Adrenal gland (tissue), 12 donors: Measurements from ENCODE around the gene CORO6. TPM values are rescaled to one million over a fixed set of nuclear protein-coding genes. Genes with fewer than 3 reads are reported as not detected.
A peak's percentile ranks its signal among the peaks of the same experiment; 100 is the strongest.

Experiments used
- DNase-seq, 7 donors: peaks; one replicate each; pipeline ENCODE4 v3.0.0-alpha.2; 2019 to 2020
- H3K27ac ChIP-seq, 5 donors: fragments of 200-600 bp; sonication (generic) in 4 of 5; 1 replicate in 3 of 5; 2 replicates in 2 of 5; pipeline versions ENCODE4 v1.5.1 to v1.8.0; 2016 to 2020; ENCODE audit warnings: mild to moderate bottlenecking in 1 of 5
- H3K27me3 ChIP-seq: fragments of 200-600 bp; 2 replicates; pipeline ENCODE4 v1.8.0; 2021
- H3K36me3 ChIP-seq, 2 donors: fragments of 200-600 bp; replicated peaks in 1 of 2; 1 replicate in 1 of 2; 2 replicates in 1 of 2; pipeline versions ENCODE4 v1.5.1 to v1.8.0; 2018 to 2022
- H3K4me1 ChIP-seq, 2 donors: fragments of 200-600 bp; replicated peaks in 1 of 2; 1 replicate in 1 of 2; 2 replicates in 1 of 2; pipeline versions ENCODE4 v1.5.1 to v1.8.0; 2018 to 2021
- H3K4me3 ChIP-seq, 4 donors: fragments of 200-600 bp; sonication (generic) in 3 of 4; one replicate each; pipeline ENCODE4 v1.5.1; 2016 to 2018
- H3K9me3 ChIP-seq, 3 donors: fragments of 200-600 bp; sonication (generic) in 1 of 3; replicated peaks in 1 of 3; 1 replicate in 2 of 3; 2 replicates in 1 of 3; pipeline versions ENCODE4 v1.5.1 to v1.8.0; 2016 to 2021
- CTCF ChIP-seq, 6 experiments: fragments of 450-650 bp in 4 of 6; fragments of 200-600 bp in 2 of 6; sonication (generic) in 1 of 6; IDR thresholded peaks; 1 replicate in 5 of 6; 2 replicates in 1 of 6; pipeline versions ENCODE4 v1.5.1 to v1.8.0; 2016 to 2021; ENCODE audit warnings: antibody characterized with exemption in 6 of 6, mild to moderate bottlenecking in 2 of 6, moderate library complexity in 1 of 6
- POLR2A ChIP-seq, 2 donors: fragments of 450-650 bp; IDR thresholded peaks; one replicate each; pipeline ENCODE4 v1.6.1; 2017; ENCODE audit warnings: antibody characterized with exemption in 2 of 2, mild to moderate bottlenecking in 2 of 2, moderate library complexity in 1 of 2
- WGBS, 4 donors: extraction: QIAGEN DNeasy Blood & Tissue Kit in 2 of 4; methylation state at CpG; one replicate each; pipeline versions ENCODE4 v1.1.5 to v1.1.7; 2013 to 2017; 5-methylcytosine and 5-hydroxymethylcytosine counted together
- intact Hi-C, 2 donors: fragments of 100-400 bp; cut with DNase I; formaldehyde crosslinking; loops; one replicate each; pipeline versions ENCODE4 v1.14.1 to v1.15.0; 2022 to 2023
- polyA plus RNA-seq, 3 donors: library from polyadenylated mRNA; stranded (reverse); fragments of 200-250 nt in 2 of 3; fragments of 350-450 nt in 1 of 3; fragmentation: Illumina TruSeq in 1 of 3; extraction: RNeasy Lipid Tissue Mini Kit (QIAGEN cat#74804) in 1 of 3; gene quantifications; one replicate each; pipeline ENCODE4 v1.2.3, GENCODE V29; 2013 to 2014
- total RNA-seq, 9 donors: library from RNA; depleted of rRNA in 4 of 9; stranded (reverse); fragments of >200 nt in 4 of 9; fragments of 120-200 nt in 1 of 9; fragmentation: NEBNext Ultra II Directional in 1 of 9; extraction: Animal tissue kit (Norgen Biotek cat#: 25700) in 1 of 9; gene quantifications; one replicate each; pipeline versions ENCODE4 v1.1.0 to v1.2.4, GENCODE V29; 2013 to 2023
- donor health status: healthy with polysubstance abuse.
- donor health status: Bipolar disorder and iron deficiency.
- donor health status: DM: yes; HTN: yes; CAD: no.
- donor health status: DM: no; HTN: no; CAD: no.
- donor health status: DM: no; HTN: no; CAD: no.
- donor health status: DM: yes; HTN: yes; CAD: no.

The CORO6 gene
- total and polyA plus RNA-seq, 12 donors: 0.44 to 34.0 (median 5.6) TPM

- peak in 1 of 7 donors; percentile 21 for DNase-seq
- peaks cover 0 to 60% of the 10 kb centered on the region in 2 donors for H3K36me3 ChIP-seq
These were observed 45.1 kb downstream of the CORO6 start for GRCh38 chr17:29577385-29578211.

GRCh38 chr17:29577001-29577370 is 45.7 kb downstream of the CORO6 start:
- TF ChIP-seq POLR2A (IDR thresholded peaks at IDR 0.05) (no peak), CTCF (IDR thresholded peaks at IDR 0.05) (no peak)
- H3K4me1 ChIP-seq: peaks cover 11 to 12% of the 10 kb centered on the region in 2 donors
- H3K27me3 ChIP-seq: no peaks in the 10 kb centered on the region
- H3K4me3 ChIP-seq: no peak overlapping the region
- peak overlapping the region in 1 of 5 donors; percentile 40 for H3K27ac ChIP-seq
- WGBS, 4 donors: 95 to 100% (median 96%) methylated on average over 1 to 9 of the region's 9 CpGs
- intact Hi-C loops: loop anchor here in 1 of 2 donors (5.0 kb wide), 1 partner anchor 35 kb away; no protein-coding TSS in a partner anchor
- peaks cover 0 to 54% of the 10 kb centered on the region in 2 donors for H3K36me3 ChIP-seq
- DNase-seq: peak in 1 of 7 donors; percentile 22
- no peaks in the 10 kb centered on the region for H3K9me3 ChIP-seq

More at GRCh38 chr17:29577385-29578211, 45.1 kb downstream of the CORO6 start:
- peaks cover 5 to 6% of the 10 kb centered on the region in 2 donors for H3K4me1 ChIP-seq
- 64 to 81% (median 76%) methylated on average over 3 to 22 of the region's 22 CpGs for WGBS, 4 donors
- H3K27me3 ChIP-seq: no peaks in the 10 kb centered on the region
- peak overlapping the region in 1 of 5 donors; percentile 40 for H3K27ac ChIP-seq
- intact Hi-C loops: loop anchor here in 1 of 2 donors (5.0 kb wide), 1 partner anchor 35 kb away; no protein-coding TSS in a partner anchor
- no peak for TF ChIP-seq CTCF (IDR thresholded peaks at IDR 0.05)
- no peak for TF ChIP-seq POLR2A (IDR thresholded peaks at IDR 0.05)
- H3K9me3 ChIP-seq: no peaks in the 10 kb centered on the region
- H3K4me3 ChIP-seq: no peak overlapping the region

DNA sequence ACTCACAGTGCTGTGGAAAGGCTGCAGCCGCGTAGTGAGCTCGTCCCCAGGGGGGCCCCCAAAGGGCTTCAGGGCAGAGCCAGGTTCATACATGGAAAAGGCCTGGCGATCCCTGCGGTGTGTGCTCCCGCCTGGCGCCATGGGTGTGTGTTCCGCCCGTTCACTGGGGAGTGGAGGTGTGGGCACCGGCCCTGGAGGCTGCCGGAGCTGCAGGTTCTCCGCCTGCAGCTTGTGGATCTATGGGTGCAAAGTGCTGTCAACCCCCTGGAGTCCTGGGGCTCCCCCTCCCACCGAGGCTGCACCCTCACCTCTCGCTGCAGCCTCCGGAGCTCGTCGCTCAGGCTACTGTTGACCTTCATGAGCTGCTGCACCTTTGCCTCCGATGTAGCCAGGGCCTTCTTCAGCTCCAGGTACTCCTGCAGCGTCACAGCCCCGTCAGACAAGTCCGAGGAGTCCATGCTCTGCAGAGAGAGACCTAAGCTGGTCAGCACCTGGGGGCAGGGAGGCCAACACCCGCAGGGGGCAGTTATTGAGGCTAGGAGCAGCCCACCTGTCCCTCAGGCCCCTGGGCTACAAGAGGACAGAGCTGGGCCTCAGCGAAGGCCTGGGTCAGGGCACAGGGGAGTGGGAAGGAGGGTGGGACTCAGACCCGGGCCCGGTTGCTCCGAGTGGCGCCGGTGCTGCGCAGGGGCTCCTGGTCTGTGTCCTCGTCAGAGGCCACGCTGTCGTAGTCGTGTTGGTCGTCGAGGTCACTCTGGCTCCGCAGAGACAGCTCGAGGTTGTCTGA is 46.3 kb downstream of the CORO6 start:
- WGBS, 4 donors: 90 to 94% (median 92%) methylated on average over 13 to 37 of the region's 37 CpGs
- TF ChIP-seq CTCF (IDR thresholded peaks at IDR 0.05) (no peak), POLR2A (IDR thresholded peaks at IDR 0.05) (no peak)
- Histone ChIP-seq H3K27ac (no peak overlapping the region), H3K9me3 (no peaks in the 10 kb centered on the region), H3K36me3 (peaks cover 0 to 52% of the 10 kb centered on the region in 2 donors), H3K27me3 (no peaks in the 10 kb centered on the region), H3K4me1 (peaks cover 14 to 16% of the 10 kb centered on the region in 2 donors), H3K4me3 (no peak overlapping the region)
- peak in 2 of 7 donors; percentile 15 to 17 for DNase-seq
- intact Hi-C loops: loop anchor here in 1 of 2 donors (5.0 kb wide), 1 partner anchor 36 kb away; no protein-coding TSS in a partner anchor
